A549 (cell line): ENCODE measurements around the gene SLCO1C1. TPM values are rescaled to one million over a fixed set of nuclear protein-coding genes. Genes with fewer than 3 reads are reported as not detected.

Experiments used
- ATAC-seq, 2 experiments: fragments of 200-7000 bp in 1 of 2; fragments of >200 bp in 1 of 2; cut with Nextera tagmentation in 1 of 2; cut with Tn5 transposase in 1 of 2; 3 replicates each; pipeline versions ENCODE4 v1.8.0 to v1.9.1; 2018 to 2020; ENCODE audit warnings: mild to moderate bottlenecking in 1 of 2, moderate library complexity in 1 of 2
- CTCF ChIA-PET: fragments of 300-600 bp; sonication (Branson Sonifier 250); formaldehyde crosslinking; extraction: SDS; loops from one replicate; lab custom pipeline; 2021; ENCODE audit warnings: antibody characterized with exemption, inconsistent platforms; lab: Yijun Ruan, JAX
- POLR2A ChIA-PET: fragments of 350-600 bp; formaldehyde crosslinking; extraction: SDS; loops from one replicate; lab custom pipeline; 2021; ENCODE audit warnings: antibody characterized with exemption, inconsistent platforms; lab: Yijun Ruan, JAX
- DNase-seq, 2 experiments: peaks; one replicate each; pipeline versions ENCODE4 v3.0.0 to v3.0.0-alpha.2; 2011 to 2016; ENCODE audit warnings: low read depth in 1 of 2, low spot score in 1 of 2
- FAIRE-seq: peaks from 2 replicates; lab custom pipeline; 2011; peaks lifted over from hg19 to GRCh38; lab: Jason Lieb, UNC
- H3K27ac ChIP-seq, 2 experiments: fragments of >200 bp; sonication (Bioruptor Twin); formaldehyde crosslinking; 3 replicates each; pipeline ENCODE4 v1.5.1; 2016 to 2017
- H3K4me1 ChIP-seq: fragments of >200 bp; sonication (Bioruptor Twin); formaldehyde crosslinking; 3 replicates; pipeline ENCODE4 v1.6.1; 2016
- H3K4me2 ChIP-seq: fragments of >200 bp; sonication (Bioruptor Twin); formaldehyde crosslinking; 3 replicates; pipeline ENCODE4 v1.6.1; 2016
- H3K4me3 ChIP-seq: fragments of >200 bp; sonication (Bioruptor Twin); formaldehyde crosslinking; 3 replicates; pipeline ENCODE4 v1.5.1; 2016
- H3K9me3 ChIP-seq: fragments of >200 bp; sonication (Bioruptor Twin); formaldehyde crosslinking; 3 replicates; pipeline ENCODE4 v1.6.1; 2016
- BCL3 ChIP-seq: fragments of >200 bp; sonication (Bioruptor Twin); formaldehyde crosslinking; IDR thresholded peaks from 3 replicates; pipeline ENCODE4 v1.6.1; 2016
- E2F6 ChIP-seq: IDR thresholded peaks from 2 replicates; pipeline ENCODE4 v1.6.1; 2012; ENCODE audit warnings: low read depth, borderline replicate concordance
- EHF ChIP-seq: fragments of 250-450 bp; sonication (Bioruptor Pico); IDR thresholded peaks from 2 replicates; pipeline ENCODE4 v1.5.0; 2020; ENCODE audit warnings: mild to moderate bottlenecking
- EHMT2 ChIP-seq: fragments of 200-600 bp; sonication (generic); IDR thresholded peaks from 2 replicates; pipeline ENCODE4 v1.6.1; 2016; ENCODE audit warnings: antibody characterized with exemption, low read depth, mild to moderate bottlenecking, moderate library complexity
- ESRRA ChIP-seq: fragments of 150-350 bp; IDR thresholded peaks from 2 replicates; pipeline ENCODE4 v1.6.1; 2014; ENCODE audit warnings: mild to moderate bottlenecking, low read length, borderline replicate concordance
- FOXS1 ChIP-seq: fragments of 250-450 bp; sonication (Bioruptor Pico); IDR thresholded peaks from 2 replicates; pipeline ENCODE4 v1.5.0; 2020; ENCODE audit warnings: mild to moderate bottlenecking, moderate library complexity
- HEYL ChIP-seq: fragments of 250-450 bp; sonication (Bioruptor Pico); IDR thresholded peaks from 2 replicates; pipeline ENCODE4 v1.8.0; 2021; ENCODE audit warnings: mild to moderate bottlenecking, moderate library complexity
- HMGXB4 ChIP-seq: fragments of 250-450 bp; sonication (Bioruptor Pico); IDR thresholded peaks from 2 replicates; pipeline ENCODE4 v1.5.0; 2021; ENCODE audit warnings: mild to moderate bottlenecking, moderate library complexity, borderline replicate concordance
- HOXA7 ChIP-seq: fragments of 250-450 bp; sonication (Bioruptor Pico); IDR thresholded peaks from 2 replicates; pipeline ENCODE4 v1.5.0; 2020; ENCODE audit warnings: mild to moderate bottlenecking, moderate library complexity
- JUNB ChIP-seq: fragments of >200 bp; sonication (Bioruptor Twin); formaldehyde crosslinking; IDR thresholded peaks from 2 replicates; pipeline ENCODE4 v1.6.1; 2016
- NPAS2 ChIP-seq: fragments of 250-450 bp; sonication (Bioruptor Pico); IDR thresholded peaks from 2 replicates; pipeline ENCODE4 v1.8.0; 2022; ENCODE audit warnings: mild to moderate bottlenecking, moderate library complexity, borderline replicate concordance
- NR3C1 ChIP-seq: fragments of >200 bp; sonication (Bioruptor Twin); formaldehyde crosslinking; IDR thresholded peaks from 3 replicates; pipeline ENCODE4 v1.6.1; 2017
- POLR2A ChIP-seq: IDR thresholded peaks from 2 replicates; pipeline ENCODE4 v1.6.1; 2012; ENCODE audit warnings: mild to moderate bottlenecking, low read length
- RNF2 ChIP-seq: fragments of 200-600 bp; sonication (generic); IDR thresholded peaks from 2 replicates; pipeline ENCODE4 v1.6.1; 2016; ENCODE audit warnings: low read depth, mild to moderate bottlenecking, antibody characterized with exemption, moderate library complexity, borderline replicate concordance
- TFCP2L1 ChIP-seq: fragments of 250-450 bp; sonication (Bioruptor Pico); IDR thresholded peaks from 2 replicates; pipeline ENCODE4 v1.5.0; 2021; ENCODE audit warnings: mild to moderate bottlenecking
- ZNF302 ChIP-seq: fragments of 250-450 bp; sonication (Bioruptor Pico); IDR thresholded peaks from 2 replicates; pipeline ENCODE4 v1.9.0; 2021; ENCODE audit warnings: inconsistent platforms, mild to moderate bottlenecking, moderate library complexity
- WGBS: methylation state at CpG from one replicate; pipeline ENCODE4 v1.1.6; 2017; ENCODE audit errors: missing lambda C conversion rate; 5-methylcytosine and 5-hydroxymethylcytosine counted together
- polyA plus RNA-seq, 4 experiments: library from polyadenylated mRNA; depleted of rRNA in 3 of 4; stranded (reverse); fragments of >200 nt; fragmentation: RNase III in 1 of 4; extraction: RNeasy Plus Mini Kit Qiagen cat#74134 plus additional on column Dnase treatment in 1 of 4; gene quantifications; 2 replicates in 3 of 4; 3 replicates in 1 of 4; pipeline ENCODE4 v1.2.3, GENCODE V29; 2011 to 2017
- TF ChIP-seq, protein P1 (sequence below): fragments of >200 bp; sonication (Bioruptor Twin); formaldehyde crosslinking; IDR thresholded peaks from 3 replicates; pipeline ENCODE4 v1.5.1; 2016
- TF ChIP-seq, protein P2 (sequence below): fragments of 450-650 bp; IDR thresholded peaks from 2 replicates; pipeline ENCODE4 v1.6.1; 2014; ENCODE audit warnings: antibody characterized with exemption
- TF ChIP-seq, protein P3 (sequence below): fragments of 200-600 bp; sonication (generic); IDR thresholded peaks from 2 replicates; pipeline ENCODE4 v1.6.1; 2016; ENCODE audit warnings: antibody characterized with exemption, mild to moderate bottlenecking, moderate library complexity

SLCO1C1 gene
- polyA plus RNA-seq, 2 of the 4 experiments (the other 2 are of a cell fraction): 0.05 to 0.06 TPM

- FAIRE-seq (no peak), DNase-seq (no peak), ATAC-seq (no peak)
- no peak overlapping the region for H3K4me2 ChIP-seq
- H3K27ac ChIP-seq: no peak overlapping the region
- H3K4me1 ChIP-seq: no peaks in the 10 kb centered on the region
- no peaks in the 10 kb centered on the region for H3K9me3 ChIP-seq
- TF ChIP-seq HOXA7: no peak
- no peak for TF ChIP-seq BCL3
- no peak for TF ChIP-seq NPAS2 (CRISPR knock-in tag)
- no peak for TF ChIP-seq TFCP2L1 (CRISPR knock-in tag)
- no peak for TF ChIP-seq HEYL (CRISPR knock-in tag)
- TF ChIP-seq NR3C1: no peak
- no peak for TF ChIP-seq E2F6
- no peak for TF ChIP-seq ZNF302 (CRISPR knock-in tag)
- TF ChIP-seq, protein P1, sequence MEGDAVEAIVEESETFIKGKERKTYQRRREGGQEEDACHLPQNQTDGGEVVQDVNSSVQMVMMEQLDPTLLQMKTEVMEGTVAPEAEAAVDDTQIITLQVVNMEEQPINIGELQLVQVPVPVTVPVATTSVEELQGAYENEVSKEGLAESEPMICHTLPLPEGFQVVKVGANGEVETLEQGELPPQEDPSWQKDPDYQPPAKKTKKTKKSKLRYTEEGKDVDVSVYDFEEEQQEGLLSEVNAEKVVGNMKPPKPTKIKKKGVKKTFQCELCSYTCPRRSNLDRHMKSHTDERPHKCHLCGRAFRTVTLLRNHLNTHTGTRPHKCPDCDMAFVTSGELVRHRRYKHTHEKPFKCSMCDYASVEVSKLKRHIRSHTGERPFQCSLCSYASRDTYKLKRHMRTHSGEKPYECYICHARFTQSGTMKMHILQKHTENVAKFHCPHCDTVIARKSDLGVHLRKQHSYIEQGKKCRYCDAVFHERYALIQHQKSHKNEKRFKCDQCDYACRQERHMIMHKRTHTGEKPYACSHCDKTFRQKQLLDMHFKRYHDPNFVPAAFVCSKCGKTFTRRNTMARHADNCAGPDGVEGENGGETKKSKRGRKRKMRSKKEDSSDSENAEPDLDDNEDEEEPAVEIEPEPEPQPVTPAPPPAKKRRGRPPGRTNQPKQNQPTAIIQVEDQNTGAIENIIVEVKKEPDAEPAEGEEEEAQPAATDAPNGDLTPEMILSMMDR: no peak
- no peak for TF ChIP-seq RNF2
- no peak for TF ChIP-seq EHF (CRISPR knock-in tag)
- no peak for TF ChIP-seq FOXS1 (CRISPR knock-in tag)
- TF ChIP-seq, protein P2, sequence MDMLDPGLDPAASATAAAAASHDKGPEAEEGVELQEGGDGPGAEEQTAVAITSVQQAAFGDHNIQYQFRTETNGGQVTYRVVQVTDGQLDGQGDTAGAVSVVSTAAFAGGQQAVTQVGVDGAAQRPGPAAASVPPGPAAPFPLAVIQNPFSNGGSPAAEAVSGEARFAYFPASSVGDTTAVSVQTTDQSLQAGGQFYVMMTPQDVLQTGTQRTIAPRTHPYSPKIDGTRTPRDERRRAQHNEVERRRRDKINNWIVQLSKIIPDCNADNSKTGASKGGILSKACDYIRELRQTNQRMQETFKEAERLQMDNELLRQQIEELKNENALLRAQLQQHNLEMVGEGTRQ: no peak
- TF ChIP-seq JUNB: no peak
- TF ChIP-seq, protein P3, sequence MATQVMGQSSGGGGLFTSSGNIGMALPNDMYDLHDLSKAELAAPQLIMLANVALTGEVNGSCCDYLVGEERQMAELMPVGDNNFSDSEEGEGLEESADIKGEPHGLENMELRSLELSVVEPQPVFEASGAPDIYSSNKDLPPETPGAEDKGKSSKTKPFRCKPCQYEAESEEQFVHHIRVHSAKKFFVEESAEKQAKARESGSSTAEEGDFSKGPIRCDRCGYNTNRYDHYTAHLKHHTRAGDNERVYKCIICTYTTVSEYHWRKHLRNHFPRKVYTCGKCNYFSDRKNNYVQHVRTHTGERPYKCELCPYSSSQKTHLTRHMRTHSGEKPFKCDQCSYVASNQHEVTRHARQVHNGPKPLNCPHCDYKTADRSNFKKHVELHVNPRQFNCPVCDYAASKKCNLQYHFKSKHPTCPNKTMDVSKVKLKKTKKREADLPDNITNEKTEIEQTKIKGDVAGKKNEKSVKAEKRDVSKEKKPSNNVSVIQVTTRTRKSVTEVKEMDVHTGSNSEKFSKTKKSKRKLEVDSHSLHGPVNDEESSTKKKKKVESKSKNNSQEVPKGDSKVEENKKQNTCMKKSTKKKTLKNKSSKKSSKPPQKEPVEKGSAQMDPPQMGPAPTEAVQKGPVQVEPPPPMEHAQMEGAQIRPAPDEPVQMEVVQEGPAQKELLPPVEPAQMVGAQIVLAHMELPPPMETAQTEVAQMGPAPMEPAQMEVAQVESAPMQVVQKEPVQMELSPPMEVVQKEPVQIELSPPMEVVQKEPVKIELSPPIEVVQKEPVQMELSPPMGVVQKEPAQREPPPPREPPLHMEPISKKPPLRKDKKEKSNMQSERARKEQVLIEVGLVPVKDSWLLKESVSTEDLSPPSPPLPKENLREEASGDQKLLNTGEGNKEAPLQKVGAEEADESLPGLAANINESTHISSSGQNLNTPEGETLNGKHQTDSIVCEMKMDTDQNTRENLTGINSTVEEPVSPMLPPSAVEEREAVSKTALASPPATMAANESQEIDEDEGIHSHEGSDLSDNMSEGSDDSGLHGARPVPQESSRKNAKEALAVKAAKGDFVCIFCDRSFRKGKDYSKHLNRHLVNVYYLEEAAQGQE: no peak
- no peak for TF ChIP-seq HMGXB4 (CRISPR knock-in tag)
- TF ChIP-seq POLR2A: no peak
- TF ChIP-seq EHMT2: no peak
- TF ChIP-seq ESRRA: no peak
- 83% methylated on average over 7 of the region's 7 CpGs for WGBS
- H3K4me3 ChIP-seq: no peak overlapping the region
- CTCF ChIA-PET: interaction anchor here (1.0 kb wide), 1 partner anchor 484 kb away, joined by 3 read pairs; no protein-coding TSS in a partner anchor
- POLR2A ChIA-PET: no interaction called here
Measured at GRCh38 chr12:20696181-20696905, 1.2 kb downstream of the SLCO1C1 start.
